Effector memory CD4-positive, alpha-beta T cell (primary cell): ENCODE results near the gene PIP5K1B.

Experiments used
- DNase-seq, 3 donors: peaks; one replicate each; pipeline ENCODE4 v3.0.0-alpha.2; 2020
- H3K27ac ChIP-seq: 2 replicates; pipeline ENCODE4 v1.7.0; 2013; ENCODE audit warnings: mild to moderate bottlenecking, low read length, moderate library complexity; ENCODE audit not compliant: insufficient read depth, poor library complexity, severe bottlenecking
- H3K27me3 ChIP-seq: replicated peaks from 2 replicates; pipeline ENCODE4 v1.7.0; 2013; ENCODE audit warnings: mild to moderate bottlenecking, low read length; ENCODE audit not compliant: insufficient read depth, control insufficient read depth, poor library complexity, severe bottlenecking
- H3K36me3 ChIP-seq: 2 replicates; pipeline ENCODE4 v1.7.0; 2013; ENCODE audit warnings: mild to moderate bottlenecking, low read length, moderate library complexity; ENCODE audit not compliant: control insufficient read depth, insufficient read depth
- H3K4me1 ChIP-seq: 2 replicates; pipeline ENCODE4 v1.7.0; 2013; ENCODE audit warnings: low read length, mild to moderate bottlenecking; ENCODE audit not compliant: control insufficient read depth, insufficient read depth, poor library complexity, severe bottlenecking
- H3K4me3 ChIP-seq: 2 replicates; pipeline ENCODE4 v1.7.0; 2013; ENCODE audit warnings: low read length, low read depth, mild to moderate bottlenecking; ENCODE audit not compliant: insufficient read depth, poor library complexity, severe bottlenecking
- H3K9me3 ChIP-seq: 2 replicates; pipeline ENCODE4 v1.7.0; 2013; ENCODE audit warnings: mild to moderate bottlenecking, low read length, moderate library complexity; ENCODE audit not compliant: control insufficient read depth

PIP5K1B gene

DNA sequence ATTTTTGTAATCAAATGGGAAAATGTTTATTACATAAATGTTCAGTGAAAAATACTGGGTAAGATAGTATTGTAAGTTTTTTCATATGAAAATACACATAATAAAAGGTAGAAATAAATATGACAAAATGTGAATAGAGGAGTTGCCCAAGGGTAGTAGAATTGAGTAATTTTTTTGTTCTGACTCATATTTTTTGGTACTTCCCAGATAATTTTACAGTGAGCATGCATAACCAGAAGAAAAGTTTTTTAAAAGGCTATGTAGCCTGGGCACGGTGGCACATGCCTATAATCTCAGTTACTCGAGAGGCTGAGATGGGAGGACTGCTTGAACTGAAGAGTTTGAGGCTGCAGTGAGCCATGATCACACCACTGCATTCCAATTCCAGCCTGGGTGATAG is 116.9 kb downstream of the PIP5K1B start:
- Histone ChIP-seq H3K4me1 (no peaks in the 10 kb centered on the region), H3K27me3 (no peaks in the 10 kb centered on the region), H3K4me3 (no peak overlapping the region), H3K36me3 (no peaks in the 10 kb centered on the region), H3K9me3 (no peaks in the 10 kb centered on the region), H3K27ac (no peak overlapping the region)
- no peak for DNase-seq

DNA sequence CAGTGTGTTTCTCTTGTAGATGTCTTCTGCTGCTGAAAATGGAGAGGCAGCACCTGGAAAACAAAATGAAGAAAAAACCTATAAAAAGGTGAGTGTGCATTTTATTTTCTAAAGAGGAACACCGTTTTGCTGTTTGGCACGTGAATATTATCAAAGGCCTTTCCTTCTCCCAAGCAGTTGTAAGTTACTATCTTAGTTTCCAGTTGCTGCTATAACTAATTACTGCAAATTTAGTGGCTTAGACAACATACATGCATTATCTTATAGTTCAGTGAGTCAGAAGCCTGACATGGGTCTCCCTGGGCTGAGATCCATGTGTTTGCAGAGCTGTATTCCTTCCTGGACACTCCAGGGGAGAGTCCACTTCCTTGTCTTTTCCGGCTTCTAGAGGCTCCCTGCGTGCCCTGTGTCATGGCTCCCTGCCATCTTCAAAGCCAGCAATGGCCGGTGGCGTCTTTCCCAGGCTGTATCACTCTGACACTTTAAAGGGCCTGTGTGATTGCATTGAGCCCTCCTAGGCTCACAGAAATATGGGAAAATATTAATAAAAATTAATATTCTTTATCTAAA is 117.6 kb downstream of the PIP5K1B start:
- Histone ChIP-seq H3K9me3 (no peaks in the 10 kb centered on the region), H3K4me3 (no peak overlapping the region), H3K36me3 (no peaks in the 10 kb centered on the region), H3K4me1 (no peaks in the 10 kb centered on the region), H3K27ac (no peak overlapping the region), H3K27me3 (no peaks in the 10 kb centered on the region)
- no peak for DNase-seq

DNA sequence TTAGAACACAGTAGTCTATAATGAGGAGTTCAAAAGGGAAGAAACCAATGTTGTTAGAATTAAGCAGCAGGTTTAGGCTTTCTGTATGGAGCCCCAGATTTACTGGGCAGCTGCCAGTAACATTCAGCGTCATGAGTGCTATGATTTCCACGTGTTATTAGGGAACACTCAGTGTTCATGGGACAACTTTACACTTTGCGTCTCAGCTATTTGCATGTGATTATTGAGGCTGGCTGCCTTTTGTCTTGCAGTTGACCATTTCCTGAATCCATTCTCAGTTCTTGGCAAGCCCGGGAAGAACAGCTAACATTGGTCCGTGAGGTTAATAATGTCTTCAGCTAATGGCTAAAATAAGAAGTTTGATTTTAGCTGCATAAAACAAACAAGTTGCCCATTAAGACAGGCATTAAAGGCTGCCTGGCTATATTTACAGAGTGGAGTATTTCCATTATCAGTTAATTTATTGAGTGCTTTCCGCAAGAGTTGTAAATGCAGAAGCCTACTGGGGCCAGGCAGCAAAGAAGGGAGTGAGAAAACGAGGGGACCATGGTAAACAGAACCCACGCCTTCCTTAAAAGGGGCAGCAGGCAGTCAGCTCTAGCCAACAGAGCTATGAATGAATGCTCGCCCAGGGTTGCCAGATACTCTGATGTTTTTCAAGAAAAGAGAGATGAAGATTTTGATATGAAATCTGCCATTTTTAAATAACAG is 120.9 kb downstream of the PIP5K1B start:
- no peaks in the 10 kb centered on the region for H3K9me3 ChIP-seq
- no peak overlapping the region for H3K4me3 ChIP-seq
- no peak for DNase-seq
- H3K4me1 ChIP-seq = no peaks in the 10 kb centered on the region
- H3K36me3 ChIP-seq = no peaks in the 10 kb centered on the region
- no peaks in the 10 kb centered on the region for H3K27me3 ChIP-seq
- no peak overlapping the region for H3K27ac ChIP-seq

DNA sequence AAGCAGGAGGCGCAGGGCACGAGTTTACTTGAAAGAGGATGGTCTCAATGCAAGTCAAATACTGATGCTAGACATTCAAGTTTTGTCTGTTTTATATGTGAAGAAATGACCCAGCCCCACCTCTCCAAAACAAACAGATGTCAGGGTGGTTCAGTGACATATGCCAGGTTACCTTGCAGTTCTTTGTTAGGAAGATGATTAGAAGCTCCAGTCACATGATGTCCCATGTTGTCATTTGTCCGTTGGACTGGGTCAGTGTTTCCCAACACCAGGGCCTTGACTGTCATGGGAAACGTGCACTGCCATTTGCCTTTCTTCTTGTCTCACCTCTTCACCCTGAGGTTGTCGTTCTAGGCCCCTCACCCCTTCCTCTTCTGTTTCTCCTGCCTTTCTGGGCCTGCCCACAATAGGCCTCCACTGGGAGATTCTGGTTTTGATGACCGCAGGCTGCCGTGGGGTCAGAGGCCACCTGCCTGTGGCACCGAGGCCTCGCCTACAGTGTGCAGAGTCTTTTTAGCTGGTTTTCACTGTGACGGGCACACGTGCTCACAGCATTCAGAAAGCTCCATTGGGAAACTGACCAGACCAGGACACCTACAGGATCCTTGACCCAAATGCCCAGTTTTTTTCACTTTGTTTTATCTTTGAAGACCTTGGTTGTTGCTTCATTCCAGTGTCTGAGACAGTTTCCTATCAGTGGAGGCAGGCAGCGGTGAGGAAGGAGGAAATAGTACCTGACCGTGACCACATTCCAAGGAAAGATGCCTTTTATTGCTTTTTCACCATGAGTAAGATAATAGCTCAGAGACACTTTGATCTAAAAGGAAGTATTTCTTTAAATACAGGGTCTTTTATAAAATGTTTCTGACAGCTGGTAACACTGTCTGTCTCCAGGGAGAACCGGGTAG is 123.1 kb downstream of the PIP5K1B start:
- DNase-seq = no peak
- Histone ChIP-seq H3K4me1 (no peaks in the 10 kb centered on the region), H3K27me3 (no peaks in the 10 kb centered on the region), H3K27ac (no peak overlapping the region), H3K4me3 (no peak overlapping the region), H3K36me3 (no peaks in the 10 kb centered on the region), H3K9me3 (no peaks in the 10 kb centered on the region)

DNA sequence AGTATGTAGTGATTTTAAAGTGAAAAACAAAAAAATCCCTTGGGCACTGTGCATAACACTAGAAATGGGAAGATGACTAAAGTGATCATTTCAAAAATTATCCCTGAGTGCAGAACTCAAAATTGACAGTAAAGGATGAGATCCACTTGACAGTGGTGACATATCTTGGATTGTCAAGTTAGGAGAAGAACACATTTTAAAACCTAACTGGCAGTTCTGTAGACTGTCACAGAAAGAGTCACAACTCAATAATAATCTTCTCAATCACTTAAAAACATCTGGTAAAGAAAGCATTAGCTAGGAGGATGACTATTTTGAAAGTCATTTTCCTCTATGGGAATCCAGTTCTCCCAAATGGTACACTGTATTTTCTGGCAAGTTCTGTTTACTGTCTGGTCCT is 127.1 kb downstream of the PIP5K1B start:
- H3K27ac ChIP-seq = no peak overlapping the region
- no peak for DNase-seq
- no peak overlapping the region for H3K4me3 ChIP-seq
- H3K27me3 ChIP-seq = no peaks in the 10 kb centered on the region
- H3K36me3 ChIP-seq = no peaks in the 10 kb centered on the region
- no peaks in the 10 kb centered on the region for H3K4me1 ChIP-seq
- no peaks in the 10 kb centered on the region for H3K9me3 ChIP-seq

DNA sequence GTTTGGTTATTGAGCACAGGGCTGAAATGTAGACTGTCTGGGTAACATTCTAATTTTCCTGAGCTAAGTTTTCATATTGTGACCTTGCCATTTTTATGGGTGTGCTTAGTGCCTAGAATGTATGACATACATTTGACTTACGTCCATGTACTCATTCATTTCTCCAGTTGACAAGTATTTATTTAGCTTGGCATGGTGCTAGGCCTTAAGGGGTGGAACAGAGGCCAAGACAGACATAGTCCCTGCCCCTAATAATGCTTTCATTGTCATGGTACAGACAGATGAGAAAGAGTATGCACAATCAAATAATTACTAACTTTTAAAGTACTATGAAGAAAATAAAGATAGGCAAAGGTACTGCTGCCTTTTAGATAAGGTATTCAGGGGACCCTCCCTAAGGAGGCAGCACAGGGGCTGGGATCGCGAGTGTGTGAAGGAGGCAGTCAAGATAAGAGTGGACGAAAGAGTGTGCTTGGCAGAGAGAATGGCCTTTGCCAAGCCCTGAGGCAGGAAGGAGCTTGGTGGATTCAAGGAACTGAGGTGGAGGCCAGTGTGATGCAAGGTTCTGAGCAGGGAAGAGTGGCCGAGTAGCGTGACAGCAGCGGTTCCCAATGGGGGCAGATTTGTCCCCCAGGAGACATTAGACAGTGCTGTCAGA is 128.0 kb downstream of the PIP5K1B start:
- Histone ChIP-seq H3K27ac (no peak overlapping the region), H3K9me3 (no peaks in the 10 kb centered on the region), H3K4me3 (no peak overlapping the region), H3K4me1 (no peaks in the 10 kb centered on the region), H3K36me3 (no peaks in the 10 kb centered on the region), H3K27me3 (no peaks in the 10 kb centered on the region)
- no peak for DNase-seq

DNA sequence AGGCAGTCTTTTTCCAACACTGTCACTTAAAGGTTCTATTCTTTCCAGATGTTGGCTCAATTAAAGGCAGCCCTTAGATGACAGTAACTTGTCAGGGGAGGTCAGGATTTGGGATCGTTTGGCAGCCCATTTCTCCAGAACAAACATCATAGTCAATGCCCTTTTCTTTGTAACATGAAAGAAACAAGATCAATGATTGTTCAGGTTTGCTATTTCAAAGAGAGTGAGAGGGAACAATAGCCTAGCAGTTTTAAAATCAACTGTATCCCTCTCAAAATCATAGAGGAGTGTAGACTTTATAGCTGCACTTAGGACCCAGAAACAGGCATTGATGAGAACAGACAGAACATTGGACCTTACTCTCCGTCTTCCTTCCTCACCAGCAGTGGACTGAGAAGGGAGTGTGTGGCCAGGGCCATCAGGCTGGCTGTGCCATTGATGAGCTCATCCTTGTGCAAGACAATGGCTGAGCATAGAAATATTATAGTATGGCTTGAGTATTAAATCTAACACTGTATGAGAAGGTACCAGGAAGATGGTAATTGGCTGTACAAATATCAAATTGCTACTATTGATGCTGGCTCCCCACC is 130.0 kb downstream of the PIP5K1B start:
- H3K4me3 ChIP-seq = no peak overlapping the region
- no peaks in the 10 kb centered on the region for H3K9me3 ChIP-seq
- no peak for DNase-seq
- H3K27ac ChIP-seq = no peak overlapping the region
- H3K36me3 ChIP-seq = no peaks in the 10 kb centered on the region
- H3K4me1 ChIP-seq = no peaks in the 10 kb centered on the region
- H3K27me3 ChIP-seq = no peaks in the 10 kb centered on the region

DNA sequence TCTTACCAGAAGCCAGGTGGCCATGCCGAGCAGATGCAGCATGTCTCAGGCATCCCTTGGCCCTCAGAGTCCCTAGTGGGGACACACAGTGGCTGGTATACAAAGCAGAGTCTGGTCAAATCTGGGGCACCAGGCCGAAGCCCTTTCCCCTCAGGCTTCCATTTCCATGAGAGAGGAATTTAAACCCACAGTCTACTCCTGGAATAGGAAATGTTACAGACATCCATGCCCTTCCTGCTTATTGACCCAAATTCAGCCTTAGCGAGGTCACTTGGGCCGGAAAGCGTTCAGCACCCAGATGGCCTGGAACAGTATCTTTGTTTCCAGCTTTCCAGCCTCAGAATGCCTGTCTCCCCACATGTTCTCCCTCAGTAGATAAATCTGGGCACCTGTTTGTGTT is 131.7 kb downstream of the PIP5K1B start:
- H3K9me3 ChIP-seq = no peaks in the 10 kb centered on the region
- DNase-seq = no peak
- H3K36me3 ChIP-seq = no peaks in the 10 kb centered on the region
- H3K4me1 ChIP-seq = no peaks in the 10 kb centered on the region
- no peaks in the 10 kb centered on the region for H3K27me3 ChIP-seq
- no peak overlapping the region for H3K27ac ChIP-seq
- H3K4me3 ChIP-seq = no peak overlapping the region

DNA sequence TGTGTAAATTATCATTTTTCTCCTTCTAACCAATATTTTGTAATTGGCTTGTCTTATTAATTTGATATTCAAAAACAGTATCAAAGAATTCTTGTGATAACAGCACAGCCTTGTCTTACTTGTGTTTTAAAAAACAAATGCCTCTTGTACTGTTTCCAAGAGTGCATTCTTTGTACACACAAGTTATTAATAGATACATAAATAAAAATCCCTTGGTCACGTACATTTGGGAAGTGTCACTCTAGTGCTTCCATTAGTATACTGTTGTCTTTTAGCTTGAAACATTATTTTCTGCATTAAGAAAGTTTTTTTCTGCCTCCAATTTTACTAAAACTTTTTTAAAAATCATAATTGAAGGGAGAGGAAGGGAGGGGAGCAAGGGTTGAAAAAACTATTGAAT is 133.2 kb downstream of the PIP5K1B start:
- Histone ChIP-seq H3K4me1 (no peaks in the 10 kb centered on the region), H3K27ac (no peak overlapping the region), H3K4me3 (no peak overlapping the region), H3K36me3 (no peaks in the 10 kb centered on the region), H3K9me3 (no peaks in the 10 kb centered on the region), H3K27me3 (no peaks in the 10 kb centered on the region)
- no peak for DNase-seq
